Lower leg skin (tissue), 3 donors: ENCODE measurements around the gene CSNK2A3.

ENCODE experiments used
- CTCF ChIP-seq, 3 donors: fragments of 450-650 bp; IDR thresholded peaks; one replicate each; pipeline ENCODE4 v1.5.1; 2016; ENCODE audit warnings: antibody characterized with exemption in 3 of 3, mild to moderate bottlenecking in 3 of 3, moderate library complexity in 2 of 3
- POLR2A ChIP-seq, 2 donors: fragments of 450-650 bp; IDR thresholded peaks; one replicate each; pipeline ENCODE4 v1.6.1; 2016 to 2017; ENCODE audit warnings: antibody characterized with exemption in 2 of 2, mild to moderate bottlenecking in 1 of 2, moderate library complexity in 1 of 2

- no peak for TF ChIP-seq CTCF (IDR thresholded peaks at IDR 0.05)
- TF ChIP-seq POLR2A (IDR thresholded peaks at IDR 0.05): no peak
These were observed 44.8 kb downstream of the CSNK2A3 start for GRCh38 chr11:11308249-11308648.
